K562 (cell line): ENCODE data around the gene LRCOL1. TPM values are rescaled to one million over a fixed set of nuclear protein-coding genes. Genes with fewer than 3 reads are reported as not detected.
A peak's percentile ranks its signal among the peaks of the same experiment; 100 is the strongest.

Experiments used
- CEBPB ChIP-seq: fragments of 450-650 bp; IDR thresholded peaks from 2 replicates; pipeline ENCODE4 v1.6.1; 2016; ENCODE audit warnings: missing genetic modification characterization, missing compliant biosample characterization
- CREM ChIP-seq: IDR thresholded peaks from 2 replicates; pipeline ENCODE4 v1.6.1; 2014; ENCODE audit warnings: antibody characterized with exemption, low read depth
- IFI16 ChIP-seq: fragments of 250-450 bp; sonication (Bioruptor Pico); IDR thresholded peaks from 2 replicates; pipeline ENCODE4 v2.1.2; 2022; ENCODE audit warnings: mild to moderate bottlenecking, inconsistent platforms
- POLR2G ChIP-seq: fragments of 200-400 bp; formaldehyde crosslinking; IDR thresholded peaks from 2 replicates; pipeline ENCODE4 v1.6.1; 2017; ENCODE audit warnings: low read depth, mild to moderate bottlenecking, antibody characterized with exemption, low read length, moderate library complexity
- TAF15 ChIP-seq: fragments of 200-400 bp; formaldehyde crosslinking; IDR thresholded peaks from 2 replicates; pipeline ENCODE4 v1.6.1; 2017; ENCODE audit warnings: mild to moderate bottlenecking, low read depth, low read length, moderate library complexity
- TFAM ChIP-seq: fragments of 250-450 bp; sonication (Bioruptor Pico); conservative IDR thresholded peaks from 2 replicates; pipeline ENCODE4 v1.5.0; 2021; ENCODE audit warnings: mild to moderate bottlenecking, moderate library complexity
- polyA plus RNA-seq, 8 experiments: library from polyadenylated mRNA; depleted of rRNA in 4 of 8; stranded (reverse) in 5 of 8; unstranded in 3 of 8; fragments of >200 nt; fragmentation: Nextera tagmentation in 2 of 8; fragmentation: Illumina TruSeq in 1 of 8; extraction: Ambion mirVana in 2 of 8; extraction: Trizol in 1 of 8; gene quantifications; 2 replicates each; pipeline versions ENCODE4 v1.2.1 to v1.2.3, GENCODE V29; 2011 to 2014; ENCODE audit warnings: inconsistent platforms in 1 of 8, missing spikeins in 1 of 8
- total RNA-seq, 7 experiments: library from RNA; depleted of rRNA in 6 of 7; stranded (reverse); fragments of >200 nt in 6 of 7; fragmentation: Illumina TruSeq in 2 of 7; extraction: Trizol in 2 of 7; gene quantifications; 2 replicates each; pipeline versions ENCODE4 v1.2.1 to v1.2.3, GENCODE V29; 2011 to 2021; ENCODE audit warnings: low replicate concordance in 1 of 7
- TF ChIP-seq, protein P1 (sequence below): sonication (generic); formaldehyde crosslinking; IDR thresholded peaks from 2 replicates; pipeline ENCODE4 v1.8.0; 2022; ENCODE audit warnings: mild to moderate bottlenecking, missing genetic modification reagents
- TF ChIP-seq, protein P2 (sequence below): fragments of 250-450 bp; sonication (Bioruptor Pico); IDR thresholded peaks from 2 replicates; pipeline ENCODE4 v1.4.0; 2020; ENCODE audit warnings: mild to moderate bottlenecking
- TF ChIP-seq, protein P3 (sequence below): fragments of 450-650 bp; IDR thresholded peaks from 2 replicates; pipeline ENCODE4 v1.6.1; 2017; ENCODE audit warnings: antibody characterized with exemption, mild to moderate bottlenecking
- TF ChIP-seq, protein P4 (sequence below), 2 experiments: IDR thresholded peaks in 1 of 2; conservative IDR thresholded peaks in 1 of 2; 2 replicates each; pipeline ENCODE4 v1.6.1; 2016; ENCODE audit warnings: low read depth in 2 of 2, mild to moderate bottlenecking in 1 of 2, missing compliant biosample characterization in 1 of 2, missing genetic modification characterization in 1 of 2, moderate library complexity in 1 of 2

Gene LRCOL1
- total and polyA plus RNA-seq, 9 of the 15 experiments (the other 6 are each of a cell fraction or from before 2014, with no cell fraction given) = not detected

DNA sequence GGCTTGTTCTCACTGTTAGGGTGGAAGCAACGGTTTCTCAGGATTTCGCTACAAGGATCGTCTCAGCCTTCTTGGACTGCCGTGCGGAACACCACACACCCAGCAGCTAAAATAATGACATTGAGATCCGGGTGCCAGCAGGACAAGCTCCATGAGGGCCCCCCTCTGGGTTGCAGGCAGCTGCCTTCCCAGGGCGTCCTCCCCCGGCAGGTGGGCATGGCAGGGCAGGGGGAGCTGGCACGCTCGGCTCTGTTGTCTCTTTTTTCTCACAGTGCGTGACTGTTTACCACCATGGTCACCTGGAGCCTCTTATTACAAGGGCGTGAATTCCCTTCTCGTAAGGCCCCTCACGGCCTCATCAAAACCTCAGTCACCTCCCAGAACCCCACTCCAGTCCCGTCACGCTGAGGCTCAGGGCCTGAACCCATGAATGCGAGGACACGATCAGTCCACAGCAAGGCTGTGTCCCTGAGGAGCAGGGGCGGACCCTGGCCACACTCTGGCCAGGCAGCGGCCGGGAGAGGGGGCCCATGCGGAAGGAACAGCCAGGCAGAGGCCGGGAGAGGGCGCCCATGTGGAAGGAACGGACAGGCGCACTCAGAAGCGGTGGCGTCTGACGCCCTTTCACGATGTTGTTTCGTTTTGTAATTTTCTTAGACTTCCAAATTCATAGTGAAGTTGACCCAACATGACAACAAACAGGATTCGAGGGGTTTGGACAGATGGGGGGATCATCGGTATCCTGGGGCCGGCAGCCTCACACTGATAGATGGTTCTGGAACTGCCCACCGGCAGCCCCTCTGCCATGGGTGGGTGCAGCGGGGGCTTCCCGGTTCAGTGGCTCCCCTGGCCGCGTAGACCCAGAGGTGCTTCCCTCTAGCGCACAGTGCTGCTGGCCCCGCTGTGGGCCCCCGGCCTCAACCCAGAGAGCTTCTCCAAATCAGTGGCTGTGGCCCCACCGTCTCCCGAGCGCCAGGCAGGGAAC lies 10.0 kb downstream of the LRCOL1 start (continued):
- TF ChIP-seq, protein P1, sequence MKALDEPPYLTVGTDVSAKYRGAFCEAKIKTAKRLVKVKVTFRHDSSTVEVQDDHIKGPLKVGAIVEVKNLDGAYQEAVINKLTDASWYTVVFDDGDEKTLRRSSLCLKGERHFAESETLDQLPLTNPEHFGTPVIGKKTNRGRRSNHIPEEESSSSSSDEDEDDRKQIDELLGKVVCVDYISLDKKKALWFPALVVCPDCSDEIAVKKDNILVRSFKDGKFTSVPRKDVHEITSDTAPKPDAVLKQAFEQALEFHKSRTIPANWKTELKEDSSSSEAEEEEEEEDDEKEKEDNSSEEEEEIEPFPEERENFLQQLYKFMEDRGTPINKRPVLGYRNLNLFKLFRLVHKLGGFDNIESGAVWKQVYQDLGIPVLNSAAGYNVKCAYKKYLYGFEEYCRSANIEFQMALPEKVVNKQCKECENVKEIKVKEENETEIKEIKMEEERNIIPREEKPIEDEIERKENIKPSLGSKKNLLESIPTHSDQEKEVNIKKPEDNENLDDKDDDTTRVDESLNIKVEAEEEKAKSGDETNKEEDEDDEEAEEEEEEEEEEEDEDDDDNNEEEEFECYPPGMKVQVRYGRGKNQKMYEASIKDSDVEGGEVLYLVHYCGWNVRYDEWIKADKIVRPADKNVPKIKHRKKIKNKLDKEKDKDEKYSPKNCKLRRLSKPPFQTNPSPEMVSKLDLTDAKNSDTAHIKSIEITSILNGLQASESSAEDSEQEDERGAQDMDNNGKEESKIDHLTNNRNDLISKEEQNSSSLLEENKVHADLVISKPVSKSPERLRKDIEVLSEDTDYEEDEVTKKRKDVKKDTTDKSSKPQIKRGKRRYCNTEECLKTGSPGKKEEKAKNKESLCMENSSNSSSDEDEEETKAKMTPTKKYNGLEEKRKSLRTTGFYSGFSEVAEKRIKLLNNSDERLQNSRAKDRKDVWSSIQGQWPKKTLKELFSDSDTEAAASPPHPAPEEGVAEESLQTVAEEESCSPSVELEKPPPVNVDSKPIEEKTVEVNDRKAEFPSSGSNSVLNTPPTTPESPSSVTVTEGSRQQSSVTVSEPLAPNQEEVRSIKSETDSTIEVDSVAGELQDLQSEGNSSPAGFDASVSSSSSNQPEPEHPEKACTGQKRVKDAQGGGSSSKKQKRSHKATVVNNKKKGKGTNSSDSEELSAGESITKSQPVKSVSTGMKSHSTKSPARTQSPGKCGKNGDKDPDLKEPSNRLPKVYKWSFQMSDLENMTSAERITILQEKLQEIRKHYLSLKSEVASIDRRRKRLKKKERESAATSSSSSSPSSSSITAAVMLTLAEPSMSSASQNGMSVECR (CRISPR knock-in tag) = no peak
- TF ChIP-seq, protein P2, sequence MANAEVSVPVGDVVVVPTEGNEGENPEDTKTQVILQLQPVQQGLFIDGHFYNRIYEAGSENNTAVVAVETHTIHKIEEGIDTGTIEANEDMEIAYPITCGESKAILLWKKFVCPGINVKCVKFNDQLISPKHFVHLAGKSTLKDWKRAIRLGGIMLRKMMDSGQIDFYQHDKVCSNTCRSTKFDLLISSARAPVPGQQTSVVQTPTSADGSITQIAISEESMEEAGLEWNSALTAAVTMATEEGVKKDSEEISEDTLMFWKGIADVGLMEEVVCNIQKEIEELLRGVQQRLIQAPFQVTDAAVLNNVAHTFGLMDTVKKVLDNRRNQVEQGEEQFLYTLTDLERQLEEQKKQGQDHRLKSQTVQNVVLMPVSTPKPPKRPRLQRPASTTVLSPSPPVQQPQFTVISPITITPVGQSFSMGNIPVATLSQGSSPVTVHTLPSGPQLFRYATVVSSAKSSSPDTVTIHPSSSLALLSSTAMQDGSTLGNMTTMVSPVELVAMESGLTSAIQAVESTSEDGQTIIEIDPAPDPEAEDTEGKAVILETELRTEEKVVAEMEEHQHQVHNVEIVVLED (CRISPR knock-in tag) = no peak
- TF ChIP-seq IFI16 (no peak), TAF15 (no peak), CREM (peak; percentile 57), CEBPB (no peak), TFAM (no peak), POLR2G (peak; percentile 70)
- TF ChIP-seq, protein P3, sequence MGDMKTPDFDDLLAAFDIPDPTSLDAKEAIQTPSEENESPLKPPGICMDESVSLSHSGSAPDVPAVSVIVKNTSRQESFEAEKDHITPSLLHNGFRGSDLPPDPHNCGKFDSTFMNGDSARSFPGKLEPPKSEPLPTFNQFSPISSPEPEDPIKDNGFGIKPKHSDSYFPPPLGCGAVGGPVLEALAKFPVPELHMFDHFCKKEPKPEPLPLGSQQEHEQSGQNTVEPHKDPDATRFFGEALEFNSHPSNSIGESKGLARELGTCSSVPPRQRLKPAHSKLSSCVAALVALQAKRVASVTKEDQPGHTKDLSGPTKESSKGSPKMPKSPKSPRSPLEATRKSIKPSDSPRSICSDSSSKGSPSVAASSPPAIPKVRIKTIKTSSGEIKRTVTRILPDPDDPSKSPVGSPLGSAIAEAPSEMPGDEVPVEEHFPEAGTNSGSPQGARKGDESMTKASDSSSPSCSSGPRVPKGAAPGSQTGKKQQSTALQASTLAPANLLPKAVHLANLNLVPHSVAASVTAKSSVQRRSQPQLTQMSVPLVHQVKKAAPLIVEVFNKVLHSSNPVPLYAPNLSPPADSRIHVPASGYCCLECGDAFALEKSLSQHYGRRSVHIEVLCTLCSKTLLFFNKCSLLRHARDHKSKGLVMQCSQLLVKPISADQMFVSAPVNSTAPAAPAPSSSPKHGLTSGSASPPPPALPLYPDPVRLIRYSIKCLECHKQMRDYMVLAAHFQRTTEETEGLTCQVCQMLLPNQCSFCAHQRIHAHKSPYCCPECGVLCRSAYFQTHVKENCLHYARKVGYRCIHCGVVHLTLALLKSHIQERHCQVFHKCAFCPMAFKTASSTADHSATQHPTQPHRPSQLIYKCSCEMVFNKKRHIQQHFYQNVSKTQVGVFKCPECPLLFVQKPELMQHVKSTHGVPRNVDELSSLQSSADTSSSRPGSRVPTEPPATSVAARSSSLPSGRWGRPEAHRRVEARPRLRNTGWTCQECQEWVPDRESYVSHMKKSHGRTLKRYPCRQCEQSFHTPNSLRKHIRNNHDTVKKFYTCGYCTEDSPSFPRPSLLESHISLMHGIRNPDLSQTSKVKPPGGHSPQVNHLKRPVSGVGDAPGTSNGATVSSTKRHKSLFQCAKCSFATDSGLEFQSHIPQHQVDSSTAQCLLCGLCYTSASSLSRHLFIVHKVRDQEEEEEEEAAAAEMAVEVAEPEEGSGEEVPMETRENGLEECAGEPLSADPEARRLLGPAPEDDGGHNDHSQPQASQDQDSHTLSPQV = no peak
- TF ChIP-seq, protein P4, sequence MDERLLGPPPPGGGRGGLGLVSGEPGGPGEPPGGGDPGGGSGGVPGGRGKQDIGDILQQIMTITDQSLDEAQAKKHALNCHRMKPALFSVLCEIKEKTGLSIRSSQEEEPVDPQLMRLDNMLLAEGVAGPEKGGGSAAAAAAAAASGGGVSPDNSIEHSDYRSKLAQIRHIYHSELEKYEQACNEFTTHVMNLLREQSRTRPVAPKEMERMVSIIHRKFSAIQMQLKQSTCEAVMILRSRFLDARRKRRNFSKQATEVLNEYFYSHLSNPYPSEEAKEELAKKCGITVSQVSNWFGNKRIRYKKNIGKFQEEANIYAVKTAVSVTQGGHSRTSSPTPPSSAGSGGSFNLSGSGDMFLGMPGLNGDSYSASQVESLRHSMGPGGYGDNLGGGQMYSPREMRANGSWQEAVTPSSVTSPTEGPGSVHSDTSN (CRISPR knock-in tag; IDR thresholded peaks at IDR 0.05; ENCODE audit: low read depth) = no peak
- TF ChIP-seq, protein P4 (tag; conservative IDR thresholded peaks at IDR 0.05; ENCODE audit: low read depth) = no peak
